B cell (primary cell): ENCODE data around the gene INSR. TPM values are rescaled to one million over a fixed set of nuclear protein-coding genes. Genes with fewer than 3 reads are reported as not detected.

Source experiments
- ATAC-seq: fragments of 200-7000 bp; cut with Tn5 transposase; one replicate; pipeline ENCODE4 v1.10.0; 2021; ENCODE audit warnings: low read depth, mild to moderate bottlenecking, moderate number of reproducible peaks, moderate library complexity
- CTCF ChIA-PET: fragments of 350-600 bp; sonication (Branson Sonifier 250); formaldehyde crosslinking; loops from one replicate; lab custom pipeline; 2021; ENCODE audit warnings: antibody characterized with exemption, inconsistent platforms; lab: Charles Lee
- POLR2A ChIA-PET: fragments of 350-600 bp; sonication (Branson Sonifier 250); formaldehyde crosslinking; loops from one replicate; lab custom pipeline; 2021; ENCODE audit warnings: antibody characterized with exemption; lab: Charles Lee
- DNase-seq: peaks from one replicate; pipeline ENCODE4 v3.0.0; 2013
- H2AFZ ChIP-seq: 2 replicates; pipeline ENCODE4 v1.6.1; 2012; ENCODE audit warnings: mild to moderate bottlenecking, low read depth, low read length; ENCODE audit not compliant: insufficient read depth, poor library complexity, severe bottlenecking
- H3K27ac ChIP-seq, 2 donors: 1 replicate in 1 of 2; 2 replicates in 1 of 2; pipeline ENCODE4 v1.5.1; 2012 to 2013; ENCODE audit warnings: low read length in 2 of 2, mild to moderate bottlenecking in 2 of 2, moderate library complexity in 1 of 2
- H3K27me3 ChIP-seq, 4 experiments: fragments of 200-600 bp in 1 of 4; sonication (generic) in 1 of 4; replicated peaks in 1 of 4; 1 replicate in 2 of 4; 2 replicates in 2 of 4; pipeline versions ENCODE4 v1.6.1 to v1.7.0; 2013 to 2016; ENCODE audit warnings: low read length in 3 of 4, mild to moderate bottlenecking in 2 of 4, mixed read lengths in 1 of 4, moderate library complexity in 1 of 4; ENCODE audit not compliant: insufficient read depth in 4 of 4, control insufficient read depth in 3 of 4; ENCODE audit errors: control extremely low read depth in 1 of 4
- H3K36me3 ChIP-seq, 2 experiments: replicated peaks in 1 of 2; 1 replicate in 1 of 2; 2 replicates in 1 of 2; pipeline versions ENCODE4 v1.6.1 to v1.7.1; 2013; ENCODE audit warnings: low read length in 1 of 2; ENCODE audit not compliant: insufficient read depth in 2 of 2, control insufficient read depth in 1 of 2; ENCODE audit errors: control extremely low read depth in 1 of 2, extremely low read depth in 1 of 2
- H3K4me1 ChIP-seq, 2 donors: fragments of 200-600 bp in 1 of 2; sonication (generic) in 1 of 2; 1 replicate in 1 of 2; 2 replicates in 1 of 2; pipeline versions ENCODE4 v1.5.1 to v1.6.1; 2013 to 2017; ENCODE audit warnings: low read length in 2 of 2; ENCODE audit not compliant: control insufficient read depth in 2 of 2, insufficient read depth in 2 of 2
- H3K4me2 ChIP-seq: replicated peaks from 2 replicates; pipeline ENCODE3; 2012; ENCODE audit warnings: mild to moderate bottlenecking, low read depth, low read length; ENCODE audit not compliant: poor library complexity, severe bottlenecking
- H3K4me3 ChIP-seq, 5 experiments: fragments of 200-600 bp in 1 of 5; sonication (generic) in 1 of 5; 1 replicate in 3 of 5; 2 replicates in 2 of 5; pipeline versions ENCODE4 v1.5.1 to v1.7.0; 2011 to 2016; ENCODE audit warnings: low read length in 4 of 5, mild to moderate bottlenecking in 4 of 5, low read depth in 2 of 5, control low read depth in 1 of 5, moderate library complexity in 1 of 5; ENCODE audit not compliant: insufficient read depth in 1 of 5; ENCODE audit errors: control extremely low read depth in 1 of 5, extremely low read depth in 1 of 5
- H3K79me2 ChIP-seq: fragments of 200-600 bp; sonication (generic); one replicate; pipeline ENCODE4 v1.6.0; 2016; ENCODE audit warnings: low read length; ENCODE audit not compliant: control insufficient read depth, insufficient read depth
- H3K9ac ChIP-seq: fragments of 200-600 bp; sonication (generic); 2 replicates; pipeline ENCODE4 v1.6.1; 2017; ENCODE audit warnings: mild to moderate bottlenecking, low read length, moderate library complexity
- H3K9me3 ChIP-seq, 3 donors: one replicate each; pipeline versions ENCODE4 v1.6.1 to v1.7.1; 2013; ENCODE audit warnings: low read length in 2 of 3; ENCODE audit not compliant: control insufficient read depth in 2 of 3, insufficient read depth in 1 of 3; ENCODE audit errors: control extremely low read depth in 1 of 3
- H4K20me1 ChIP-seq: 2 replicates; pipeline ENCODE4 v1.6.0; 2012; ENCODE audit warnings: mild to moderate bottlenecking, low read length; ENCODE audit not compliant: insufficient read depth, control insufficient read depth, poor library complexity, severe bottlenecking
- H3K27ac Mint-ChIP-seq: one replicate; pipeline ENCODE4 v1.8.0; 2021; ENCODE audit warnings: mixed read lengths
- H3K27me3 Mint-ChIP-seq: one replicate; pipeline ENCODE4 v1.8.0; 2021; ENCODE audit warnings: mixed read lengths
- H3K4me1 Mint-ChIP-seq: one replicate; pipeline ENCODE4 v1.8.0; 2021; ENCODE audit warnings: mixed read lengths
- H3K4me3 Mint-ChIP-seq: one replicate; pipeline ENCODE4 v1.8.0; 2021; ENCODE audit warnings: mixed read lengths
- H3K9me3 Mint-ChIP-seq: one replicate; pipeline ENCODE4 v1.8.0; 2022; ENCODE audit warnings: mixed read lengths; ENCODE audit not compliant: insufficient read depth
- EZH2 ChIP-seq: IDR thresholded peaks from 2 replicates; pipeline ENCODE4 v1.6.1; 2012; ENCODE audit warnings: borderline replicate concordance, low read depth, mild to moderate bottlenecking, moderate library complexity, low read length; ENCODE audit not compliant: insufficient read depth, poor library complexity, severe bottlenecking
- WGBS: methylation state at CpG from one replicate; pipeline ENCODE4 v1.1.5; 2013; ENCODE audit warnings: missing lambda C conversion rate; ENCODE audit not compliant: insufficient coverage; 5-methylcytosine and 5-hydroxymethylcytosine counted together
- intact Hi-C: fragments of 100-400 bp; cut with micrococcal nuclease; formaldehyde crosslinking; loops from one replicate; pipeline ENCODE4 v1.10.0; 2022
- polyA plus RNA-seq: library from polyadenylated mRNA; depleted of rRNA; stranded (reverse); fragments of >200 nt; gene quantifications from 2 replicates; pipeline ENCODE4 v1.2.3, GENCODE V29; 2012
- total RNA-seq, 2 donors: library from RNA; stranded (reverse); fragments of 120-200 nt in 1 of 2; gene quantifications; 1 replicate in 1 of 2; 2 replicates in 1 of 2; pipeline versions ENCODE4 v1.2.3 to v1.2.4, GENCODE V29; 2013 to 2022
- TF ChIP-seq, protein P1 (sequence below): fragments of 200-600 bp; IDR thresholded peaks from one replicate; pipeline ENCODE4 v1.8.0; 2022; ENCODE audit warnings: antibody characterized with exemption, mild to moderate bottlenecking

Gene INSR
- total and polyA plus RNA-seq, 2 donors (not counting 1 experiment from before 2014, with no cell fraction given) = 1.4 to 6.3 TPM

DNA sequence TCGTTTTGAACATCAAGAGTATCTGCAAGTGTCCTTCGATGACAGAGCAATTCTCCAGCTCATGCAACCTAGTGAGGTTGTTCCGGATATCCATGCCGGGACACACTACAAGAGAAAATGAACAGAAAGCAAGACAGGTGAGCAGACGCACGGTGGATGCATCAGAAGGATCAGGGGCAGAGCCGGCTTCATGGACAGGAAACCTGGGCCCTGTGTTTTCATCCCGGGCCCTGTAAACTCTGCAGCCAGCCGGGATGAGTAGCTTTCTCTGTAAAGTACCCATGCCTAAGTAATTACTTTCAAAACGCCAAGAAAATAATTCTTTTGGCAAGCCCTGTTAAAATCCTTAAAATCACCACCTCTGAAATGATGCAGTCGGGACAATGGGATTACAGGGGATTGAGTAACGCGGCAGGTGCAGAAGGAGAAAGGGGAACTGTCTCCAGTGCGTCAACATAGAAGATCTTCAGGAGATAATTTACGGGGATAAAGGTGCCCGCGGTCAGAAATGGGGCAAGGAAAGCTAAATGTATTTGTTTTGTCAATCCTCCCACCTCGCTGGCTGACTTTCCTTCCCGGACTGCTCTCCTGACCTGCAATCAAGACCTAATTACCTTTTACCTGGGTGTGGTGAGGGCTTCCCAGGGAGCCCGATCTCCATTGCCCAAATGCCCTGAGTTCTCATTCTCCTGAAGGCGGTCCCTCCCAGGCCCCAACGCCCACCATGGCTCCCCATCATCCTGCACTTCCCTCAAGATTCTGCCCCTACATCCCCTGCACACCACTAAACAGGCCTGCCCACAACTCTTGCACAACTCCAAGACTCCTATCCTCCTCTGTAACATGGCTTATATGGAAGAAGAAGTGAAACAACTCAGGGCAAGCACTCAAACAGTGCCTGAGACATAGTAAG lies 26.2 kb downstream of the INSR start:
- ChIA-PET POLR2A (no interaction called here), CTCF (no interaction called here)
- intact Hi-C loops = no loop called here
- Histone ChIP-seq H2AFZ (no peak overlapping the region), H3K9ac (no peak overlapping the region), H3K4me1 (peaks cover 2 to 3% of the 10 kb centered on the region in 2 donors), H3K27me3 (no peaks in the 10 kb centered on the region), H3K4me2 (no peak overlapping the region), H4K20me1 (no peaks in the 10 kb centered on the region), H3K4me3 (no peak overlapping the region), H3K79me2 (no peaks in the 10 kb centered on the region), H3K36me3 (peaks cover 0 to 5% of the 10 kb centered on the region in 2 experiments), H3K9me3 (peaks cover 0 to 11% (median 0%) of the 10 kb centered on the region in 3 donors), H3K27ac (no peak overlapping the region)
- H3K27me3 Mint-ChIP-seq = peaks cover 7% of the 10 kb centered on the region
- H3K27ac Mint-ChIP-seq = no peak overlapping the region
- TF ChIP-seq, protein P1, sequence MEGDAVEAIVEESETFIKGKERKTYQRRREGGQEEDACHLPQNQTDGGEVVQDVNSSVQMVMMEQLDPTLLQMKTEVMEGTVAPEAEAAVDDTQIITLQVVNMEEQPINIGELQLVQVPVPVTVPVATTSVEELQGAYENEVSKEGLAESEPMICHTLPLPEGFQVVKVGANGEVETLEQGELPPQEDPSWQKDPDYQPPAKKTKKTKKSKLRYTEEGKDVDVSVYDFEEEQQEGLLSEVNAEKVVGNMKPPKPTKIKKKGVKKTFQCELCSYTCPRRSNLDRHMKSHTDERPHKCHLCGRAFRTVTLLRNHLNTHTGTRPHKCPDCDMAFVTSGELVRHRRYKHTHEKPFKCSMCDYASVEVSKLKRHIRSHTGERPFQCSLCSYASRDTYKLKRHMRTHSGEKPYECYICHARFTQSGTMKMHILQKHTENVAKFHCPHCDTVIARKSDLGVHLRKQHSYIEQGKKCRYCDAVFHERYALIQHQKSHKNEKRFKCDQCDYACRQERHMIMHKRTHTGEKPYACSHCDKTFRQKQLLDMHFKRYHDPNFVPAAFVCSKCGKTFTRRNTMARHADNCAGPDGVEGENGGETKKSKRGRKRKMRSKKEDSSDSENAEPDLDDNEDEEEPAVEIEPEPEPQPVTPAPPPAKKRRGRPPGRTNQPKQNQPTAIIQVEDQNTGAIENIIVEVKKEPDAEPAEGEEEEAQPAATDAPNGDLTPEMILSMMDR = no peak
- TF ChIP-seq EZH2 = no peak
- DNase-seq (no peak), ATAC-seq (no peak)
- no peaks in the 10 kb centered on the region for H3K9me3 Mint-ChIP-seq
- peaks cover 4% of the 10 kb centered on the region for H3K4me1 Mint-ChIP-seq
- WGBS = 93% methylated on average over 16 of the region's 22 CpGs
- no peak overlapping the region for H3K4me3 Mint-ChIP-seq

DNA sequence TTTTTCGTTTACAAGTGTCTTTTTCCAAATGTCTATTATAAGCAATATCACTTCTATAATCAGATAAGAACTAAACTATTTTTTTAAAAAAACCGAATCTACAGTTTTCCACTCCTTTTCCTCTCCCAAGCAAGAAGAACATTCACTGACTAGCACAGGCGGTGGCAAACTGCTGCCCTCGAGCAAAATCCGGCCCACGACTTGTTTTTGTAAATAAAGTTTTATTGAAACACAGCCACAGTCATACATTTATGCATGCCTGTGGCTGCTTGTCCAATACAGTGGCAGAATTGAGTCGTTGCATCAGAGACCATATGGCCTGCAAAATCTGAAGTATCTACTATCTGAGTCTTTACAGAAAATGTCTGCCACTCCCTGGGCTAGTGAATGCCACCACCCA lies 27.4 kb downstream of the INSR start:
- Histone ChIP-seq H3K9ac (no peak overlapping the region), H3K4me2 (no peak overlapping the region), H3K9me3 (peaks cover 0 to 11% (median 0%) of the 10 kb centered on the region in 3 donors), H3K27ac (no peak overlapping the region), H3K27me3 (no peaks in the 10 kb centered on the region), H3K4me3 (no peak overlapping the region), H4K20me1 (no peaks in the 10 kb centered on the region), H3K79me2 (peaks cover 2% of the 10 kb centered on the region), H3K36me3 (peaks cover 0 to 5% of the 10 kb centered on the region in 2 experiments), H3K4me1 (no peaks in the 10 kb centered on the region), H2AFZ (no peak overlapping the region)
- 100% methylated on average over 5 of the region's 7 CpGs for WGBS
- Mint-ChIP-seq H3K9me3 (no peaks in the 10 kb centered on the region), H3K27ac (no peak overlapping the region), H3K4me3 (no peak overlapping the region), H3K27me3 (peaks cover 7% of the 10 kb centered on the region), H3K4me1 (no peaks in the 10 kb centered on the region)
- ChIA-PET POLR2A (interaction anchor here (0.7 kb wide), 1 partner anchor 164 kb away, joined by 11 read pairs; no protein-coding TSS in a partner anchor), CTCF (no interaction called here)
- intact Hi-C loops = no loop called here
- ATAC-seq (no peak), DNase-seq (no peak)
- no peak for TF ChIP-seq EZH2
- TF ChIP-seq, protein P1 = no peak
